HG03196 (cell line): ENCODE measurements around the gene FCHO2.

Experiments
- ATAC-seq: cut with Tn5 transposase; IDR thresholded peaks from one replicate; pipeline ENCODE4 v1.9.1; 2021; ENCODE audit not compliant: unreplicated experiment

The FCHO2 gene

DNA sequence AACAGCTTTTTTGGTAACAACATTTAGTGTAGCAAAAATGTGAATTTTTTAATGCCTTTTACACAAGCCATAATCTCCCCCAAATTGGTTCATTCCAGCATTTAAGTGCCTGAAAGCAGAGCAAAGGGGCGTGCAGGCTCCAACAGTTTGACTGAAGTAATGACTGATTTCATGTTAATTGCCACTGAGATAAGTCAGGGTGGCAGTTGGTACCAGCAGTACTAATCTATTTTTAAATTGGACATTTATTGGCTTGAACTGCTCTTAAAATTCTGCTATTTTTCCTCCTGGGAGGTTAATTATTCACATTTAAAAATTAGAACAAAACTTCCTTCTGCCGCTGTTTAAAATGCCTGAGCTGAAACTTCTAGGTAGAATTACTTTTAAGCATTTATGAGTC, 176.9 kb downstream of the FCHO2 start:
- no peak for ATAC-seq

DNA sequence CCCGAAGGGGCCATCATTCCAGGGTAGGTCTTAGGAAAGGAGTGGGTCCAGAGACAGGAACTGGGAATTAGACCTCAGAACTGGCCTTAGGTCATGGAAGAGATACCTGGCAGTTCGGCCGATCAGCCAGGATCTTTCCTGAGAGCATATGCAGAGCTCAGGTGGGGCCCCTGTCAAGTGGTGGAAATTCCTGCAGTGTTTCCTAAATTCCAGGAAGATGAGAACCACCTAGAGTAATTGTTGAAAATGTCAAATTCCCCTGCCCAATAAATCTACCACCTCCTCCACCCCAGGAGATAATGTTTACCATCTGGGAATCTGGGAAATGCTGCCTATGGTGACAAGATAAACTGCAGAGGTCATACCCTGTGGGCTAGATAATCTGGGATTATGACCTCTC, 179.2 kb downstream of the FCHO2 start:
- no peak for ATAC-seq

GRCh38 chr5:73135429-73136054, 179.7 kb downstream of the FCHO2 start:
- no peak for ATAC-seq

DNA sequence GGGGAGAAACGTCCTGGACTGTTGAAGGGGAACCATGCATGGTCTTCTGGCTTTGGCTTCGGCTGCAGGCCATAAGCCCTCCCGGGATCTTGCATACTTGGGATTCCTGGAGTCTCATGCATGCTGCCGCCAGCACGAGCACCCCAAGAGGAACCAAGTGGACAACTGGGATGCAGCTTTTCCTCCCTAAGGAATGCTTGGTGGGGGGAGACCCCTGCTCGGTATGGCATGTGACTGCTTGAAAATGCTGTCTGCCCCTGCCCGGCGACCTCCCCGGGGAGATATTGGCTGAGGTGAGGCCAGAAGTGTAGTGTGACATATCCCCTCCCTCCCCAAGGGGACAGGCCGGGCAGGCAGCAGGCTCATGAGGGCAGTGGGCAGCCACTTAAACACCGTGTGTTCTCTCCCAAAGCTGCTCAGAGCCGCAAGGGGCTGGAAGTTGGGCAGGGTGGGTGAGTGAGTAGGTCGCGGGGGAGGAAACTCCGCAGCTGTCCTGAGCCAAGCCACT, 180.3 kb downstream of the FCHO2 start:
- no peak for ATAC-seq

GRCh38 chr5:73137563-73138530, 182.0 kb downstream of the FCHO2 start:
- no peak for ATAC-seq

- ATAC-seq: no peak
These were observed 183.6 kb downstream of the FCHO2 start for GRCh38 chr5:73139485-73139884.
